Measurements from ENCODE around the gene GCNT1. TPM values are rescaled to one million over a fixed set of nuclear protein-coding genes. Genes with fewer than 3 reads are reported as not detected.

The GCNT1 gene
- total and polyA plus RNA-seq, 12 donors: 0.66 to 8.1 (median 1.9) TPM

- Histone ChIP-seq H3K27ac (no peak overlapping the region), H3K27me3 (no peaks in the 10 kb centered on the region), H3K36me3 (no peaks in the 10 kb centered on the region), H3K9me3 (peaks cover 0 to 17% (median 0%) of the 10 kb centered on the region in 11 donors), H3K4me3 (no peak overlapping the region), H3K4me1 (peaks cover 0 to 20% (median 0%) of the 10 kb centered on the region in 9 donors)
- intact Hi-C loops (cut with DNase I): no loop called here
- DNase-seq (no peak), ATAC-seq (no peak)
- 89 to 90% methylated on average over 7 of the region's 7 CpGs for WGBS, 2 donors
- TF ChIP-seq, protein P1, sequence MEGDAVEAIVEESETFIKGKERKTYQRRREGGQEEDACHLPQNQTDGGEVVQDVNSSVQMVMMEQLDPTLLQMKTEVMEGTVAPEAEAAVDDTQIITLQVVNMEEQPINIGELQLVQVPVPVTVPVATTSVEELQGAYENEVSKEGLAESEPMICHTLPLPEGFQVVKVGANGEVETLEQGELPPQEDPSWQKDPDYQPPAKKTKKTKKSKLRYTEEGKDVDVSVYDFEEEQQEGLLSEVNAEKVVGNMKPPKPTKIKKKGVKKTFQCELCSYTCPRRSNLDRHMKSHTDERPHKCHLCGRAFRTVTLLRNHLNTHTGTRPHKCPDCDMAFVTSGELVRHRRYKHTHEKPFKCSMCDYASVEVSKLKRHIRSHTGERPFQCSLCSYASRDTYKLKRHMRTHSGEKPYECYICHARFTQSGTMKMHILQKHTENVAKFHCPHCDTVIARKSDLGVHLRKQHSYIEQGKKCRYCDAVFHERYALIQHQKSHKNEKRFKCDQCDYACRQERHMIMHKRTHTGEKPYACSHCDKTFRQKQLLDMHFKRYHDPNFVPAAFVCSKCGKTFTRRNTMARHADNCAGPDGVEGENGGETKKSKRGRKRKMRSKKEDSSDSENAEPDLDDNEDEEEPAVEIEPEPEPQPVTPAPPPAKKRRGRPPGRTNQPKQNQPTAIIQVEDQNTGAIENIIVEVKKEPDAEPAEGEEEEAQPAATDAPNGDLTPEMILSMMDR (IDR thresholded peaks at IDR 0.05): no peak
Observed at GRCh38 chr9:76528056-76528455, 69.1 kb downstream of the GCNT1 start.

GRCh38 chr9:76528642-76529190, 69.7 kb downstream of the GCNT1 start:
- peaks cover 0 to 27% (median 0%) of the 10 kb centered on the region in 9 donors for H3K4me1 ChIP-seq
- WGBS, 2 donors: 77 to 81% methylated on average over 20 of the region's 20 CpGs
- ATAC-seq: no peak
- intact Hi-C loops (cut with DNase I): no loop called here
- H3K36me3 ChIP-seq: no peaks in the 10 kb centered on the region
- DNase-seq: no peak
- no peak overlapping the region for H3K4me3 ChIP-seq
- H3K9me3 ChIP-seq: peaks cover 0 to 17% (median 0%) of the 10 kb centered on the region in 11 donors
- TF ChIP-seq, protein P1 (IDR thresholded peaks at IDR 0.05): no peak
- no peak overlapping the region for H3K27ac ChIP-seq
- H3K27me3 ChIP-seq: no peaks in the 10 kb centered on the region

GRCh38 chr9:76529653-76530052, 70.7 kb downstream of the GCNT1 start:
- H3K27me3 ChIP-seq: no peaks in the 10 kb centered on the region
- no peak overlapping the region for H3K27ac ChIP-seq
- intact Hi-C loops (cut with DNase I): loop anchor here in 3 of 10 donors (10.0 kb wide), 3 partner anchors 65 to 1085 kb away; partner anchors contain the start of gene GCNT1 (in 1 of the 3)
- no peaks in the 10 kb centered on the region for H3K36me3 ChIP-seq
- H3K4me1 ChIP-seq: peaks cover 0 to 34% (median 0%) of the 10 kb centered on the region in 9 donors
- 91 to 95% methylated on average over 5 of the region's 5 CpGs for WGBS, 2 donors
- TF ChIP-seq, protein P1 (IDR thresholded peaks at IDR 0.05): no peak
- DNase-seq (no peak), ATAC-seq (no peak)
- H3K9me3 ChIP-seq: peaks cover 0 to 17% (median 0%) of the 10 kb centered on the region in 11 donors
- H3K4me3 ChIP-seq: no peak overlapping the region

DNA sequence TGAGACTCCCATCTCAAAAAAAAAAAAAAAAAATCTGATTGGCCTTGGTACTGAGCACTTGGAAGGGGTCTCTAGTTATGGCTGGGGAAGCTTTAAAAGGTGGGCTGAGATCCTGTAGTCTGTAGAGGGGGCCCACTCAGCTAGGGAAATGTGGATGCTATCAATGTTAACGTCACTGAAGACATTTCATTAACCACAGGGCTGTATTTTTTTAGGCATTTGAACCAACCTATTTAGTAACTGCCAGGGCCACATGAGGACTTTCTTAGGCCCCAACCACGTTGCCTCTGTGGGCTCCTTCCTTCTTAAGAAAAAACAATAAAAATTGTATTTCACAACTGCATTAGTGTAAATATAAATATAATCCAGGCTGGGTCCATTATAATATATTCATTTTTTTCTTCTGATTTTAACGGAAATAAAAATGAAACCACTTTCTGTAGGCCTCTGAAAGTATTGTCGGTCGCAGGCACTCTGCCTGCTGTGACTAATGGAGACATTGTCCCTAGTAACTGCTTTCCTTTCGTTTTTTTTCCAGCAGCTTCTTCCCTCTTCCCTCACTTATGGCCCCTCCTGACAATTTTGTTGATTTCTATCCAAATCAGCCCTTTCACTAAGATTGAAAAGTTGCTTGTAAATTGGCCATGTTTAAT, 71.6 kb downstream of the GCNT1 start:
- Histone ChIP-seq H3K36me3 (no peaks in the 10 kb centered on the region), H3K9me3 (peaks cover 0 to 17% (median 0%) of the 10 kb centered on the region in 11 donors), H3K27me3 (no peaks in the 10 kb centered on the region), H3K4me3 (no peak overlapping the region), H3K27ac (peak overlapping the region in 5 of 10 donors; percentile 0 to 66 (median 31)), H3K4me1 (peaks cover 0 to 34% (median 0%) of the 10 kb centered on the region in 9 donors)
- TF ChIP-seq, protein P1 (IDR thresholded peaks at IDR 0.05): no peak
- 51 to 57% methylated on average over 6 of the region's 6 CpGs for WGBS, 2 donors
- peak in 3 of 8 donors; percentile 49 to 63 (median 53) for ATAC-seq
- DNase-seq: no peak
- intact Hi-C loops (cut with DNase I): loop anchor here in 3 of 10 donors (10.0 kb wide), 3 partner anchors 66 to 1084 kb away; partner anchors contain the start of gene GCNT1 (in 1 of the 3)
